ENCODE data around the gene ACSBG1. TPM values are rescaled to one million over a fixed set of nuclear protein-coding genes. Genes with fewer than 3 reads are reported as not detected.

Gene ACSBG1
- total RNA-seq, 1 experiment from 2014 or later = 1.2 TPM

GRCh38 chr15:78257681-78258080 is 23.3 kb upstream of the ACSBG1 start:
- Histone ChIP-seq H3K9me3 (ENCODE audit: insufficient read depth, low read depth) (no peaks in the 10 kb centered on the region), H3K9me2 (ENCODE audit: insufficient read depth) (no peaks in the 10 kb centered on the region), H3F3A (ENCODE audit: insufficient read depth, low read depth) (peaks cover 11% of the 10 kb centered on the region), H2AFZ (no peak overlapping the region), H4K20me1 (ENCODE audit: insufficient read depth) (no peaks in the 10 kb centered on the region), H3K4me2 (no peak overlapping the region), H3K36me3 (ENCODE audit: low read depth) (no peaks in the 10 kb centered on the region), H3K4me3 (no peak overlapping the region), H3K79me2 (ENCODE audit: low read depth) (no peaks in the 10 kb centered on the region), H3K27ac (no peak overlapping the region), H3K4me1 (replicated peaks; ENCODE audit: insufficient read depth) (peaks cover 18% of the 10 kb centered on the region), H3K27me3 (ENCODE audit: insufficient read depth, low read depth) (no peaks in the 10 kb centered on the region)
- POLR2A ChIA-PET (ENCODE audit: unreplicated experiment) = no interaction called here
- no peak for DNase-seq
- BruUV-seq (replicated peaks) = no TSS peak
- intact Hi-C loops (cut with micrococcal nuclease; ENCODE audit: unreplicated experiment) = no loop called here
- TF ChIP-seq CTCF (conservative IDR thresholded peaks at IDR 0.05) (no peak), EZH2 (IDR thresholded peaks at IDR 0.05; ENCODE audit: low read depth) (no peak)
- CTCF ChIA-PET = interaction anchor here (0.6 to 0.7 kb wide), 2 partner anchors 16 to 199 kb away, joined by 3 read pairs; no protein-coding TSS in a partner anchor

DNA sequence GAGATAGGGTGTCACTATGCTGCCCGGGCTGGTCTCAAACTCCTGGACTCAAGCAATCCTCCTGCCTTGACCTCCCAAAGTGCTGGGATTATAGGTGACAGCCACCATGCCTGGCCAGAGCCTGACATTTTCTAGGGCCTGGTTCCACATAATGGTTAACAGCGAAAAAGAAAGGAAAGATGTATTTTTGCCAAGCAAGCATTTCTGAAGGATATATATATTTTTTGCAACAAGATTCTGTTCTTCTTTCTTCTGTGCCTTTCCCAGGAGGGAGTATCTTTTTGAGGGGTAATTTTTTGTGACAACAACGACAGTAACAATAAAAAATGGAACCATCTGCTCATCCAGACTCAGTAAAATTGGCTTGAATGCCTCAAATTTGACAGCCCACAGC is 21.7 kb upstream of the ACSBG1 start:
- Histone ChIP-seq H3K27ac (no peak overlapping the region), H3K9me2 (ENCODE audit: insufficient read depth) (no peaks in the 10 kb centered on the region), H3K79me2 (ENCODE audit: low read depth) (no peaks in the 10 kb centered on the region), H3K36me3 (ENCODE audit: low read depth) (no peaks in the 10 kb centered on the region), H3K4me1 (replicated peaks; ENCODE audit: insufficient read depth) (peaks cover 18% of the 10 kb centered on the region), H3K9me3 (ENCODE audit: insufficient read depth, low read depth) (no peaks in the 10 kb centered on the region), H3F3A (ENCODE audit: insufficient read depth, low read depth) (peaks cover 11% of the 10 kb centered on the region), H2AFZ (no peak overlapping the region), H3K27me3 (ENCODE audit: insufficient read depth, low read depth) (no peaks in the 10 kb centered on the region), H3K4me3 (no peak overlapping the region), H4K20me1 (ENCODE audit: insufficient read depth) (no peaks in the 10 kb centered on the region; the same call in 1 of the 2 replicates), H3K4me2 (no peak overlapping the region)
- ChIA-PET CTCF (no interaction called here), POLR2A (ENCODE audit: unreplicated experiment) (no interaction called here)
- intact Hi-C loops (cut with micrococcal nuclease; ENCODE audit: unreplicated experiment) = no loop called here
- TF ChIP-seq EZH2 (IDR thresholded peaks at IDR 0.05; ENCODE audit: low read depth) (no peak), CTCF (conservative IDR thresholded peaks at IDR 0.05) (no peak)
- no TSS peak for BruUV-seq (replicated peaks)
- DNase-seq = no peak

- Histone ChIP-seq H3K9me2 (ENCODE audit: insufficient read depth) (no peaks in the 10 kb centered on the region), H3K79me2 (ENCODE audit: low read depth) (no peaks in the 10 kb centered on the region), H3K4me2 (no peak overlapping the region), H3K27me3 (ENCODE audit: insufficient read depth, low read depth) (no peaks in the 10 kb centered on the region), H3K36me3 (ENCODE audit: low read depth) (no peaks in the 10 kb centered on the region), H3K4me3 (no peak overlapping the region), H3F3A (ENCODE audit: insufficient read depth, low read depth) (peaks cover 11% of the 10 kb centered on the region), H2AFZ (no peak overlapping the region), H3K27ac (no peak overlapping the region), H3K9me3 (ENCODE audit: insufficient read depth, low read depth) (no peaks in the 10 kb centered on the region), H4K20me1 (ENCODE audit: insufficient read depth) (no peaks in the 10 kb centered on the region; the same call in 1 of the 2 replicates), H3K4me1 (replicated peaks; ENCODE audit: insufficient read depth) (peaks cover 18% of the 10 kb centered on the region)
- TF ChIP-seq EZH2 (IDR thresholded peaks at IDR 0.05; ENCODE audit: low read depth) = no peak
- TF ChIP-seq CTCF (conservative IDR thresholded peaks at IDR 0.05) = no peak
- DNase-seq = no peak
- intact Hi-C loops (cut with micrococcal nuclease; ENCODE audit: unreplicated experiment) = no loop called here
- BruUV-seq (replicated peaks) = no TSS peak
- CTCF ChIA-PET = interaction anchor here (0.7 kb wide), 1 partner anchor 60 kb away, joined by 3 read pairs; no protein-coding TSS in a partner anchor
- POLR2A ChIA-PET (ENCODE audit: unreplicated experiment) = no interaction called here
Observed at GRCh38 chr15:78255421-78256043, 21.2 kb upstream of the ACSBG1 start.

All from PC-9 (cell line).